HG03108 (cell line): ENCODE data around the gene REEP1.

Source experiments
- ATAC-seq: cut with Tn5 transposase; IDR thresholded peaks from one replicate; pipeline ENCODE4 v1.9.1; 2021; ENCODE audit warnings: moderate library complexity; ENCODE audit not compliant: unreplicated experiment

The REEP1 gene

GRCh38 chr2:86284987-86285386 is 52.4 kb downstream of the REEP1 start:
- ATAC-seq = no peak

- ATAC-seq = no peak
Measured at GRCh38 chr2:86284401-86284841, 53.0 kb downstream of the REEP1 start.

GRCh38 chr2:86283411-86284030 is 53.9 kb downstream of the REEP1 start:
- ATAC-seq = no peak

GRCh38 chr2:86281066-86281700 is 56.2 kb downstream of the REEP1 start:
- no peak for ATAC-seq

GRCh38 chr2:86280191-86280667 is 57.2 kb downstream of the REEP1 start:
- no peak for ATAC-seq

- no peak for ATAC-seq
Measured at GRCh38 chr2:86275962-86276361, 61.5 kb downstream of the REEP1 start.

GRCh38 chr2:86275384-86275799 is 62.0 kb downstream of the REEP1 start:
- no peak for ATAC-seq

- peak; percentile 73 for ATAC-seq
Measured at GRCh38 chr2:86274918-86275275, 62.5 kb downstream of the REEP1 start.

- ATAC-seq = no peak
Measured at GRCh38 chr2:86274265-86274917, 63.0 kb downstream of the REEP1 start.

GRCh38 chr2:86272111-86272510 is 65.3 kb downstream of the REEP1 start:
- ATAC-seq = no peak

- ATAC-seq = no peak
Measured at GRCh38 chr2:86271248-86271647, 66.2 kb downstream of the REEP1 start.

- no peak for ATAC-seq
Measured at GRCh38 chr2:86263956-86264355, 73.5 kb downstream of the REEP1 start.

- ATAC-seq = no peak
Measured at GRCh38 chr2:86260978-86261377, 76.4 kb downstream of the REEP1 start.

GRCh38 chr2:86258106-86258505 is 79.3 kb downstream of the REEP1 start:
- no peak for ATAC-seq

- no peak for ATAC-seq
Measured at GRCh38 chr2:86256982-86257381, 80.4 kb downstream of the REEP1 start.

GRCh38 chr2:86256300-86256699 is 81.1 kb downstream of the REEP1 start:
- ATAC-seq = no peak

- ATAC-seq = no peak
Measured at GRCh38 chr2:86254576-86255538, 82.6 kb downstream of the REEP1 start.

- no peak for ATAC-seq
Measured at GRCh38 chr2:86253424-86253823, 84.0 kb downstream of the REEP1 start.

- no peak for ATAC-seq
Measured at GRCh38 chr2:86251840-86252266, 85.6 kb downstream of the REEP1 start.

- peak; percentile 58 for ATAC-seq
Measured at GRCh38 chr2:86249579-86250391, 87.6 kb downstream of the REEP1 start.
